CD4-positive, alpha-beta T cell treated with Interleukin-1 beta for 1 hour (primary cell): ENCODE data around the gene UCP2.
"Not testable (repeated sequence)": the region's sequence is repeated elsewhere in the genome, so short reads cannot be mapped to it uniquely, and the experiment has no call there.

ENCODE experiments used
- DNase-seq, 2 donors: peaks; one replicate each; pipeline ENCODE4 v3.0.0-alpha.2; 2020 to 2022

The UCP2 gene

DNA sequence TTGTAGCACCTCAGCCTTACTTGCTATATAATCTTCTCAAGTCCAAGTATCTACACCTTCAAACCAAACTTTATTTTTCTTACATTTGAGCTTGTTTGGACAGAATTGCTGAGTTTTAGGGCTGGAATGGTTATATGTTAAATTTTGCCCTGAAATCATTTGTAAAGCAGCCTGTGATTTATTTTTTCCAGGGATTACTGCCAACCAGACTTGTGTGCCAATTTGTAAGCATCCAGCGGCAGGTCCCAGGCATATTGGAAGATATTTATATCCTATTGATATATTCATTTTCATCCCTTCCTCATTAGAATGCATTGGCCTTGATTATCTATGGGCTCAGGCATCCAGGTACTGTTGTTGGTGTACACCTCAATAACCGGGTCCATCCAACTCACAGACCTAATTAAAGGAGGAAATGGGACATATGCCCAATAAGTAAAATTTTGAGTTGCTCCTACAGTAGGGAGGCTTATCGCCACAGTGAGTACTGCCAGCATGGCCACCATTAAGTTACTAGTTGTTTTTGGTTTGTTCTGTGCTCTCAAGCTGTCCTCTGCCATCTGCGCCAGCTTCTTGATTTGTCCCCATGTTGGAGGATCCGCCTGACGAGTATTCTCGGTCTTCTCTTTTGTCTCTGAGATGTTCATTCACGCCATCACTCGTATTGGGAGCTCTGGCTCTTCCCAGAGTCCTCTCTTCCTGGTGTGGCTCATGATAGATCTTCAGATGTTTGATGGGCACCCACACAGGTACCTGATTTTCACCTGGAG is 41.7 kb downstream of the UCP2 start:
- no peak for DNase-seq

GRCh38 chr11:73939096-73939495 is 43.5 kb downstream of the UCP2 start:
- DNase-seq: no peak

GRCh38 chr11:73936047-73936446 is 46.6 kb downstream of the UCP2 start:
- not testable (repeated sequence) for DNase-seq

GRCh38 chr11:73932781-73933180 is 49.9 kb downstream of the UCP2 start:
- DNase-seq: no peak

DNA sequence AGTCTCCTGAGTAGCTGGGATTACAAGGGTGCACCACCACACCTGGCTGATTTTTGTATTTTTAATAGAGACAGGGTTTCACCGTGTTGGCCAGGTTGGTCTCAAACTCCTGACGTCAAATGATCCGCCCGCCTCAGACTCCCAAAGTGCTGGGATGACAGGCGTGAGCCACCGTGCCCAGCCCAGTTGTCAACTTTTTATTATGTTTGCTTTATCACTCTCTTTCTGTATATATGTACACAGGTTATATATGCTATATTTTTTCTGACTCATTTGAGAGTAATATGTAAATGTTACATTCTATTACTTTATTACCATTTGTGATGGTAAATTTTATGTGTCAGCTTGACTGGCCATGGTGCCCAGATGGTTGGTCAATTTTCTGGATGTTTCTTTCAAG is 50.7 kb downstream of the UCP2 start:
- DNase-seq: no peak

GRCh38 chr11:73931039-73931645 is 51.5 kb downstream of the UCP2 start:
- DNase-seq: peak in 1 of 2 donors; percentile 13

DNA sequence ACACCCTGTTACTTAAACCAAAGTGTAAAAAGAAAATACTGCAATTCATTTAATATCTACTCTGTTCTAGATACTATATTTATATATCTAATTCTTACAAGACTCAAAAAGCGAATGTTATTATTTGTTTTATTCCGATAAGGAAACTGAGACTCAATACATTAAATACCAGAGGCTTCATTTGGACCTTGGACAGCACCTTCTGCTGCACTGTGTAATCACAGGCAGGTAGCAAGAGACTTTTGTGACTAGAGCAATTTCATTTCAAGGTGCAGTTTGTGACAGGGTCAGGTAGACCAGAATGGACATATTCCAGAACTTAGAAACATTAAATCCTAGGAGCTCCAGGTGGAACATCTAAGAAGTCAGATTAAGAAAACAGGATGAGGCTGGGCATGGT is 53.3 kb downstream of the UCP2 start:
- DNase-seq: no peak
